ENCODE data around the gene SRP14. TPM values are rescaled to one million over a fixed set of nuclear protein-coding genes. Genes with fewer than 3 reads are reported as not detected.
A peak's percentile ranks its signal among the peaks of the same experiment; 100 is the strongest.

Gene SRP14
- total and polyA plus RNA-seq, 9 of the 15 experiments (the other 6 are each of a cell fraction or from before 2014, with no cell fraction given), result 161 to 1,097 (median 402) TPM

DNA sequence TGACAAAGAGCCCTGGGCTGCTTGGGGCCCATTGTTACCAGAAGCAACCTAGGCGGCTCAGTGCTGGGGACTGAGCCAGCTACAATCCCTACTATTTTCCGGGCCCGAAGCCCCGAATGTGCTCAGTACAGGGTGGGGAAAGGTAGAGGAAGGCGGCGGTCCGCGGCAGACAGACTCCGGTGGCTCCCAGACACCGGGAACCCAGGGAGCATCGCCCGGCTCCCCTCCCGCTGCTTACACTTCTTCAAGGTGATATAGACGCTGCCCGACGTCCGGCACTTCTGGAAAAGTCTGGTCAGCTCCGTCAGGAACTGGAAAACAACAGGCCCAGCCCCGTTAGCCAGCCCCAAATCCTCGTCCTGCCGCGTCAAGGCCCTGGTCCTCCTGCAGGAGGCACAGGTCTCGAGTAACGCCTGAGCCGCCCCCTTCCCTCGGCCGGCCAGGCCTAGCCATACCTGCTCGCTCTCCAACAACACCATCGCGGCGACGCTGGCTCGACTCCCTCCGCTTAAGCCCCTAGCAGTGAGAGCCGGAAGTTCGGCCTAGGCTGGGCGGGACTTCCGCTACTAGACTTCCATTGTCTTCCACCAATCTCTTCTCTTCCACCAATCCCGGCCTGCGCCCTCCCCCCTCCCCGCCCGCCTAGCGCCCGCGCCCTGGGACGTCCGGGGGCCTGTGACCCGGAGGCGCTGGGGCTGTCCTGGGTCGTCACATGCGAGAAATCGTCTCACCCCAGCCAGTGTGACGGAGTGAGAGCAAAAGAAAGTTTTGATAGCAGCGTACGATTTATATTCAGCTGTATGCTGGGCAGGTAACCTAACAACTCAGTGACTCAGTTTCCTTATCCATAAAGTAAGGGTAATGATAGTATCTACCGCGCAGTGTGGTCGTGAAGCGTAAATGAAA is at the start of gene SRP14 (continued):
- TF ChIP-seq CREB5 (CRISPR knock-in tag; IDR thresholded peaks at IDR 0.05) (no peak), SRSF7 (optimal IDR thresholded peaks at IDR 0.05; ENCODE audit: low read depth, low read length) (no peak), STAG1 (CRISPR knock-in tag; IDR thresholded peaks at IDR 0.05; ENCODE audit: borderline replicate concordance) (no peak), ZNF76 (CRISPR knock-in tag; IDR thresholded peaks at IDR 0.05; ENCODE audit: borderline replicate concordance) (no peak), BRD4 (IDR thresholded peaks at IDR 0.05) (peak; percentile 56; the same call in 1 of the 2 replicates), XRCC3 (IDR thresholded peaks at IDR 0.05) (no peak), NCOA1 (IDR thresholded peaks at IDR 0.05; ENCODE audit: low read depth) (no peak), MAZ (CRISPR knock-in tag; conservative IDR thresholded peaks at IDR 0.05 in 1 of 2, IDR thresholded peaks at IDR 0.05 in 1 of 2) (peak; percentile 67 to 91), E2F3 (CRISPR knock-in tag; IDR thresholded peaks at IDR 0.05) (no peak), ZNF778 (CRISPR knock-in tag; IDR thresholded peaks at IDR 0.05) (no peak), PPARD (CRISPR knock-in tag; IDR thresholded peaks at IDR 0.05) (no peak), FOXA1 (IDR thresholded peaks at IDR 0.05; ENCODE audit: borderline replicate concordance) (no peak), MEIS2 (IDR thresholded peaks at IDR 0.05; ENCODE audit: partially characterized antibody) (no peak), KHSRP (IDR thresholded peaks at IDR 0.05) (no peak), ZNF785 (CRISPR knock-in tag; IDR thresholded peaks at IDR 0.05) (no peak), NFIX (CRISPR knock-in tag; IDR thresholded peaks at IDR 0.05; ENCODE audit: low read depth) (no peak), BRF1 (IDR thresholded peaks at IDR 0.05; ENCODE audit: borderline replicate concordance, extremely low read depth, insufficient read length) (no peak)
- TF ChIP-seq, protein P1, sequence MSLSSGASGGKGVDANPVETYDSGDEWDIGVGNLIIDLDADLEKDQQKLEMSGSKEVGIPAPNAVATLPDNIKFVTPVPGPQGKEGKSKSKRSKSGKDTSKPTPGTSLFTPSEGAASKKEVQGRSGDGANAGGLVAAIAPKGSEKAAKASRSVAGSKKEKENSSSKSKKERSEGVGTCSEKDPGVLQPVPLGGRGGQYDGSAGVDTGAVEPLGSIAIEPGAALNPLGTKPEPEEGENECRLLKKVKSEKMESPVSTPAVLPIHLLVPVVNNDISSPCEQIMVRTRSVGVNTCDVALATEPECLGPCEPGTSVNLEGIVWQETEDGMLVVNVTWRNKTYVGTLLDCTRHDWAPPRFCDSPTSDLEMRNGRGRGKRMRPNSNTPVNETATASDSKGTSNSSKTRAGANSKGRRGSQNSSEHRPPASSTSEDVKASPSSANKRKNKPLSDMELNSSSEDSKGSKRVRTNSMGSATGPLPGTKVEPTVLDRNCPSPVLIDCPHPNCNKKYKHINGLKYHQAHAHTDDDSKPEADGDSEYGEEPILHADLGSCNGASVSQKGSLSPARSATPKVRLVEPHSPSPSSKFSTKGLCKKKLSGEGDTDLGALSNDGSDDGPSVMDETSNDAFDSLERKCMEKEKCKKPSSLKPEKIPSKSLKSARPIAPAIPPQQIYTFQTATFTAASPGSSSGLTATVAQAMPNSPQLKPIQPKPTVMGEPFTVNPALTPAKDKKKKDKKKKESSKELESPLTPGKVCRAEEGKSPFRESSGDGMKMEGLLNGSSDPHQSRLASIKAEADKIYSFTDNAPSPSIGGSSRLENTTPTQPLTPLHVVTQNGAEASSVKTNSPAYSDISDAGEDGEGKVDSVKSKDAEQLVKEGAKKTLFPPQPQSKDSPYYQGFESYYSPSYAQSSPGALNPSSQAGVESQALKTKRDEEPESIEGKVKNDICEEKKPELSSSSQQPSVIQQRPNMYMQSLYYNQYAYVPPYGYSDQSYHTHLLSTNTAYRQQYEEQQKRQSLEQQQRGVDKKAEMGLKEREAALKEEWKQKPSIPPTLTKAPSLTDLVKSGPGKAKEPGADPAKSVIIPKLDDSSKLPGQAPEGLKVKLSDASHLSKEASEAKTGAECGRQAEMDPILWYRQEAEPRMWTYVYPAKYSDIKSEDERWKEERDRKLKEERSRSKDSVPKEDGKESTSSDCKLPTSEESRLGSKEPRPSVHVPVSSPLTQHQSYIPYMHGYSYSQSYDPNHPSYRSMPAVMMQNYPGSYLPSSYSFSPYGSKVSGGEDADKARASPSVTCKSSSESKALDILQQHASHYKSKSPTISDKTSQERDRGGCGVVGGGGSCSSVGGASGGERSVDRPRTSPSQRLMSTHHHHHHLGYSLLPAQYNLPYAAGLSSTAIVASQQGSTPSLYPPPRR (CRISPR knock-in tag; IDR thresholded peaks at IDR 0.05; ENCODE audit: borderline replicate concordance), result no peak
- TF ChIP-seq, protein P2, sequence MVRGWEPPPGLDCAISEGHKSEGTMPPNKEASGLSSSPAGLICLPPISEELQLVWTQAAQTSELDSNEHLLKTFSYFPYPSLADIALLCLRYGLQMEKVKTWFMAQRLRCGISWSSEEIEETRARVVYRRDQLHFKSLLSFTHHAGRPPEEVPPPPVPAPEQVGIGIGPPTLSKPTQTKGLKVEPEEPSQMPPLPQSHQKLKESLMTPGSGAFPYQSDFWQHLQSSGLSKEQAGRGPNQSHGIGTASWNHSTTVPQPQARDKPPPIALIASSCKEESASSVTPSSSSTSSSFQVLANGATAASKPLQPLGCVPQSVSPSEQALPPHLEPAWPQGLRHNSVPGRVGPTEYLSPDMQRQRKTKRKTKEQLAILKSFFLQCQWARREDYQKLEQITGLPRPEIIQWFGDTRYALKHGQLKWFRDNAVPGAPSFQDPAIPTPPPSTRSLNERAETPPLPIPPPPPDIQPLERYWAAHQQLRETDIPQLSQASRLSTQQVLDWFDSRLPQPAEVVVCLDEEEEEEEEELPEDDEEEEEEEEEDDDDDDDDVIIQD (CRISPR knock-in tag; IDR thresholded peaks at IDR 0.05), result no peak

Data from K562 (cell line).